HEK293T (cell line): ENCODE data around the gene GAL3ST1.

Source experiments
- ARNT ChIP-seq: fragments of 450-650 bp; IDR thresholded peaks from 2 replicates; pipeline ENCODE4 v1.6.1; 2017; ENCODE audit warnings: mild to moderate bottlenecking
- BHLHE40 ChIP-seq: fragments of 450-650 bp; IDR thresholded peaks from 2 replicates; pipeline ENCODE4 v1.6.1; 2016; ENCODE audit warnings: mild to moderate bottlenecking, moderate library complexity, borderline replicate concordance
- CTBP1 ChIP-seq: fragments of 450-650 bp; IDR thresholded peaks from 2 replicates; pipeline ENCODE4 v1.6.1; 2016; ENCODE audit warnings: borderline replicate concordance
- FOXM1 ChIP-seq: fragments of 450-650 bp; IDR thresholded peaks from 2 replicates; pipeline ENCODE4 v1.6.1; 2017; ENCODE audit warnings: mild to moderate bottlenecking, borderline replicate concordance
- SP1 ChIP-seq: fragments of 450-650 bp; IDR thresholded peaks from 2 replicates; pipeline ENCODE4 v1.6.1; 2017
- TARDBP ChIP-seq: fragments of 450-650 bp; IDR thresholded peaks from 2 replicates; pipeline ENCODE4 v1.6.1; 2016
- ZNF384 ChIP-seq: fragments of 450-650 bp; IDR thresholded peaks from 2 replicates; pipeline ENCODE4 v1.6.1; 2016

GRCh38 chr22:30556388-30556787, 18.1 kb downstream of the GAL3ST1 start:
- TF ChIP-seq TARDBP (no peak), SP1 (no peak), ZNF384 (no peak), FOXM1 (no peak), ARNT (no peak), CTBP1 (no peak), BHLHE40 (no peak)
